Peyer's patch (tissue), 4 donors: ENCODE data around the gene ENDOD1.

Source experiments
- CTCF ChIP-seq, 6 experiments: fragments of 450-650 bp in 4 of 6; fragments of 200-600 bp in 2 of 6; sonication (generic) in 1 of 6; IDR thresholded peaks; one replicate each; pipeline ENCODE4 v1.5.1; 2017 to 2019; ENCODE audit warnings: antibody characterized with exemption in 6 of 6, mild to moderate bottlenecking in 3 of 6, moderate library complexity in 1 of 6
- POLR2A ChIP-seq, 2 donors: fragments of 450-650 bp; IDR thresholded peaks; one replicate each; pipeline ENCODE4 v1.5.1; 2017; ENCODE audit warnings: antibody characterized with exemption in 2 of 2, mild to moderate bottlenecking in 2 of 2, moderate library complexity in 2 of 2

DNA sequence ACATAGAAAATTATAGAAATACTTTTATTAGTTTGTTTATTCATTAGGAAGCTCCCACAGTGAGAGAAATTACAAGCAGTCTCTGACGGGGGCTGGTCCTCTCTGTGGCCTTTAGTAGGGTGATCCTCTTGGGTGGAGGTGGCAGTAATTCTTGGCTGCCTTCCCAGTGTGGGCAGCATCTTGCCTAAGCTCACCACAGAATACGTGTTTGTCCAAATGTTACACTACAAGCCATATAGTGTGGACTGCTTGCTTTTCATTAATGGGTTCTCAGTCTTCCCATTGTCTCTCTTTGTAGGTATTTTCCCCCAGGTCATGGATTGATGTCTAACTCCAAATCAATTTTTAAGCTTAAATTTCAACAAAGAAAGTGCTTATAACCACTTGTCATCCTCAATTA lies 43.3 kb downstream of the ENDOD1 start:
- TF ChIP-seq CTCF (IDR thresholded peaks at IDR 0.05), result no peak
- no peak for TF ChIP-seq POLR2A (IDR thresholded peaks at IDR 0.05)
